OCI-M2 (cell line): ENCODE data around the gene MNT.
A peak's percentile ranks its signal among the peaks of the same experiment; 100 is the strongest.

ENCODE experiments used
- DNase-seq: peaks from one replicate; lab custom pipeline; 2025; ENCODE audit not compliant: unreplicated experiment; lab: John Stamatoyannopoulos, UW

The MNT gene

GRCh38 chr17:2418572-2418971 is 17.7 kb upstream of the MNT start:
- DNase-seq: no peak

GRCh38 chr17:2416010-2416734 is 15.3 kb upstream of the MNT start:
- no peak for DNase-seq

- DNase-seq: no peak
Measured at GRCh38 chr17:2415081-2415480, 14.2 kb upstream of the MNT start.

- DNase-seq: no peak
Measured at GRCh38 chr17:2414446-2415064, 13.7 kb upstream of the MNT start.

GRCh38 chr17:2412561-2413021 is 11.7 kb upstream of the MNT start:
- no peak for DNase-seq

DNA sequence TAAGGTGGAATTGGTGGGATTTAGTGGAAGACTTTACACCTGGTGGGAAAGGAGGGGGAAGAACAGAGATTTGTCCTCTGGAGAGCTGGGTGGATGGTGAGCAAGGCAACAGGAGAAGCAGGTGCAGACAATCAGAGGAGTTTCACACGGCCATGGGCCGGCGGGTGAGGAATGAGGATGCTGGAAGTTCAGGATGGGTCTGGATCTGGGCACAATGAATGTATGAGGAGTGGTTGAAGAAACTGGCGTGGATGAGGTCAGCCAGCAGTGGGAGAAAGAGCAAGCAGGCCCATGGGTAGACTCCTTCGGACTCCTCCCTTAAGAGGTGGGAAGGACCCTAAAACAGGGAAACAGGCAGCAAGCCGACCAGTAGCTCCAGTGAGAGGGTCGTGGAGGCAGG is 10.1 kb upstream of the MNT start:
- no peak for DNase-seq

DNA sequence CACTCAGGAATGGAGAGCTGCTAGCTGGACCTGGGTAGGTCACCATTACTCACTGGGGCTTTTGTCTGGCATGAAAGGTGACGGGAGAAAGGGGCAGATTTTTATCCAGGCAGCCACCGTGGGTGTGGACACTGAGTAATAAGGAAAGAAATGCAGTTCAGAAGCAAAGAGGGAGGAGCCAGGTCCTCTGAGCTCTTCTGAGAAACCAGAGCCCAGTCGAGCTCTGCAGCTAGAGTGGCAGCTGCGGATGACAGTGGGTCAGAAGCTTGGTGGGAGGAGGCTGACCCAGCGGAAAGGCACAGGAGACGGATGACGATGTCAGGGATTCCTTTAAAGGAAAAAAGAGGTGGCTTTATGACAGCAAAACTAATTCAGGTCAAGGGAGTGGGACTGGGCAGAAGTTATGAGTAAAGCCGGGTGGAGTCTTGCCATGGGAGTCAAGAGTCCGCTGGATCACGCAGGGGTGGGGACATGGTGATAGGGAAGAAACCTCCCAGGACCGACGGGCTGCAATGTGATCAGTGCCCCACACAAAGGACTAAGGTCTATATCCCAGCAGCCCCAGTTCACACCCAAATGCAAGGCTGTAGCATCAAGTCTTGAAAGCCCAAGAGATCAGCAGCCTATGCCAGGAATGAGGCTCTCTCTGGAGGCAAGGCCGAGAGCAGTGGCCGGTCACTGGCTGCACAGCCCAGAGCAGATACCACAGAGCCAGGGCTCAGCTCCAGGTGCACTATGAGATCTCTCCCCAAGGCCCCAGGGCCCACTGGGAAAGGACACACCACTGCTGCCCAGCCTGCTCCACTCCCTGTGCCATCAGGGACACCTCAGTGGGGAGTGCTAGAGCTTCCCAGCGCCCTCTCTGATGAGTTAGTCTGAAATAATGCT is 6.3 kb upstream of the MNT start:
- no peak for DNase-seq

- no peak for DNase-seq
Measured at GRCh38 chr17:2406271-2406902, 5.5 kb upstream of the MNT start.

GRCh38 chr17:2405247-2405926 is 4.5 kb upstream of the MNT start:
- DNase-seq: no peak

DNA sequence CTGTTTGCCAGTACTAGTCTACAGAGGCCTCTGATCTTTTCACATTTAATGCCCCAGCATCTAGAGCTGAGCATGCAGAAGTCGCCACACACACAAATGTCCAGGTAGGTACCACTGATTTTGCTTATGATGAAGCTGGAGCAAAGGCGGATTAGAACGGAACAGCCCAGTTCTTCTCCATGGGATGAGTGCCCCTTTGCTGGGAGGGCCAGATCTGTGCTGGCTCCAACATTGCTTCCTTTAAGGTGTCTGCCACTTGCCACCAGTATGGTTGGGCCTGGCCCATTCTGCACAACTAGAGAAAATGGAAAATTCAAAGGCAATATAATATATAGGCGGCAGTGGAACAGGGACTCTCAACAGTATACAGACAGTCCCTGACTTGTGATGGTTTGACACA is 2.2 kb upstream of the MNT start:
- DNase-seq: no peak

DNA sequence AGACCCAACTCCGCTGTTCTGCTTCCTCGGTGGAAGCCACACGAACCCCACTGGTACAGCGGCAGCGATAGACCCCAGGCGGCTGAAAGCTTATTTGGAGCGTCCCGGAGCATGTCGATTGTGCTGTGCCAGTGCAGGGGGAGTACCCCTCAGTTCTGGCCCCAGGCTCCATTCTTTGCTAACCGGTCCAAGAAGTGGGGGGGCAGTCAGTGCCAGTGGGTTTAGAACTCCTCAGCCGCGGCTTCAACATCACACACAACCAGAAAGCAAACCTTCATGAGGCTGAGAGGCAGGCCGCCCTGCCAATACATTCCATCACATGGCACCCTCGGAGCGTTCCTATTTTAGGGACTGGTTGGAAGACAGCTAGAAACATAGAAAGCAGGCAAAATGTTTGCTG is 1.7 kb upstream of the MNT start:
- no peak for DNase-seq

DNA sequence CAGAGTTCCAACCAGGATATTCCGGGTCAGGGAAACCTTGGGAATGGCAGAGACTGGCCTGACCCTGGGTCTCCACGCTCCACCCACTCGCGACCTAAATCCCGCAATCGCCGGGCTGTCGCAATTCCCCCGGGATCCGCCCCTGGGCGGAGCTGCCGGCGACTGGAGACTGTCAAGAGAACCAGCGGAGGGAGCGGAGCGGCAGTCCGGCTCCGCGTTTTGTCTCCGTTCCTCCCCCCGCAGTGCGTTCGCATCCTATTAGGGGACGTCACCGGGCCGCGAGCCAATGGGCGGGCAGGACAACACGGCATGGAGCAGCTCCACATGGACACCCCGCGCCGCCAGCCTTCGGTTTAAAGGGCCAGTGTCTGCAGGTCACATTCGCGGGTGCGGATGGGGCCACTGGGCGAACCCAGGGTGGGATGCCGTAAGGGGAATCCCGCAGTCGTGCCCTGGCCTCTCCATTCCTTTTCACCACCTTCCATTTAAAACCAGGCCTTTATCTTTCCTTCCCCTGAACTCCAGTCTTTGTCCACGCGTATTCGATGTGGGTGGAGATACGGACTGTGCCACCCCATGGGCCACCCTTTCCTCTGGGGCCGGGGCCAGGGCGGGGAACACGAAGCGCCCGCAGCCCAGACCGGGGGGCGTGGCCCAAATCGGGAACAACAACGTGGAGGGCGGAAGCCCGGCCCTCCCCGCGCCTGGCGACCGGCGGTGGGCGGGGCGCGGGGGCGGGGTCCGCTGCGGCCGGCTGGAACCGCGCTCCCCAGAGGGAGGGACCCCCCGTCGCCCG is 764 bp upstream of the MNT start:
- DNase-seq: peak; percentile 79

DNA sequence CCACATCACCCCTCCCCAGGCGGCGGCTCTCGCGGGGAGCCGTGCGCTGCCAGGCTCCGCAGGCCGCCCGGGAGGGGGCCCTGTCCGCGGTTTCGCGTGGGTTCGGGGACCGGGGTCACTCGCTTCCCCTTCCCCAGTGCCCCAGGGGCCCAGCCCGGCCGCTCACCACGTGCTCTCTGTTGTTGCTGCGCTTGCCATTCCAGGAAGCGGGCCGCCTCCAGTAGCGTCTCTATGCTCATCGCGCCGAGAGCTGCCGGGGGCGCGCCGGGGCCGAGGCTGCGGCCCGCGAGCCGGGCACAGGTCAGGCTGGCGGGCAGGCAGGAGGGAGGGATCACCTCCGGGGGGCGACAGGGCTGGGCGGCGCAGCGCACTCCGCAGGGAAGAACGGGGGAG is 390 bp downstream of the MNT start:
- no peak for DNase-seq

- DNase-seq: no peak
Measured at GRCh38 chr17:2399572-2400473, 1.0 kb downstream of the MNT start.

DNA sequence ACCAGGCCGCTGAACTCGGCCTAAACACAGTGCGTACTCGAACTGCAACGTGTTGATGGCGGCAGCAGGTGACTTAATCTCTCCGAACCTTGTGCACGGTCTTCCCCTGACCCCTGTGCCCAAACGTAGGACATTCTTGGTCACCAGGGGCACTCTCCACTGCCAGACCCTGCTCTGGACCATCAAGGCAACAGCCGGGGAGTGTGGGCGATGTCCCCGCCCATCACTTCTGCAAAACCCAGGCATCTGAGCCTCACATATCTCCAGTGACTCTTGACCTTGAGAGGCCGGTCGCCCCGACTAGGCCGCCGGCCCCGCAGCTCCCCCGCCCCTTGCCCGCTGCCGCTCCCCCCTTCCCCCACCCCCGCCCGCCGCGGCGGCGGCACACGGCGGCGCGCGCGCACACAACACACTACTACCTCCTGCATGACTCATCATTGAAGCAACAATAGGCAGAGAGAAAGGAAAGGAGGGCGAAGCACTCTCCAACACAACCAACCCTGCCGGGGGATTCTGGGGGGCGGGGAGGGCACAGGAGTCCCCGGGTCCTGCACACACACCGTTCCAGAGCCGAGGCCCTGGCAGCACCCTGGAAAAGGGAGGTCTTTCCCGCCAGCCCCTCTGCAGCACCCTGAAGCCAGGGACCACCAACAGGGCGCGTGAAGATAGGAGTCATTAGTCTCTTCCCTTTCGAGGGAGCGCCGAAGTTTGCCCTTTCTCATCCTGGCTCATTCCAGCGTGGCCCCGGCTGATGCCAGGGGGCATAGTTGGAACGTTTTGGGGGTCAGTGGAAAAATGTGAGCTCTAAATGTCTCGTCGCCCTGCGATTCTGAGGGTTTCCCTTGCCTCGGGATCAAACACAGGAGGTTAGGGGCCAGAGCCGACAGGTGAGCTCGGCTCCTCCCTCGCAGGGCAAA is 1.9 kb downstream of the MNT start:
- DNase-seq: no peak

DNA sequence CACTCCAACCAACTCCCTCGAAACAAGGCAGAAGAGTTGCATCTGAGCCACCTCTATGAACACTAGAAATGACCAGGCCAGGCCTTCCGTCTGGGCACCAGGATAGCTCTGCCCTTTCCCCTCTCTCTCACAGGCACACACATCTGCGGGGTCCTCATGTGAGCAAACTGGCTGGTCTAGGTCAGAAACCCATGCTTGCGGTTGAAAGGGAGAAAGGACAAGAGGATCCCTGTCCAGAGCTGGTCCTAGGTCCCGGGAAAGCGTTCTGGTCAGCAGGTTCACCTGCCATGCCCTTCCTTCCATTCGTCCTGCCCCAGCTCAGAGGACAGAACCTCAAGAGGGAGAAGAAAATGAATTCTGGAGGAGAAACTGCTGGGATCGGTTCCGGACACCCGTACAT is 2.7 kb downstream of the MNT start:
- no peak for DNase-seq

GRCh38 chr17:2397247-2398171 is 3.4 kb downstream of the MNT start:
- no peak for DNase-seq
